GM23338 (cell line): ENCODE measurements around the gene CXCL12. TPM values are rescaled to one million over a fixed set of nuclear protein-coding genes. Genes with fewer than 3 reads are reported as not detected.

Experiments
- ATAC-seq: fragments of 200-7000 bp; cut with Tn5 transposase; 3 replicates; pipeline ENCODE4 v1.9.1; 2020
- DNase-seq: peaks from one replicate; pipeline ENCODE4 v3.0.0-alpha.2; 2015; ENCODE audit warnings: low spot score
- H2AFZ ChIP-seq: fragments of 200-600 bp; sonication (generic); 2 replicates; pipeline ENCODE4 v1.8.0; 2016; ENCODE audit warnings: antibody characterized with exemption, mild to moderate bottlenecking, moderate library complexity
- H3F3A ChIP-seq: fragments of 200-600 bp; sonication (generic); replicated peaks from 2 replicates; pipeline ENCODE4 v1.8.0; 2017; ENCODE audit warnings: antibody characterized with exemption, mixed run types, low read depth
- H3K27ac ChIP-seq: fragments of 200-600 bp; sonication (generic); 2 replicates; pipeline ENCODE4 v1.6.1; 2016; ENCODE audit warnings: low read depth
- H3K27me3 ChIP-seq: fragments of 200-600 bp; sonication (generic); 2 replicates; pipeline ENCODE4 v1.8.0; 2016; ENCODE audit warnings: mild to moderate bottlenecking, mixed run types, moderate library complexity; ENCODE audit not compliant: insufficient read depth
- H3K36me3 ChIP-seq: fragments of 200-600 bp; sonication (generic); 2 replicates; pipeline ENCODE4 v1.8.0; 2016; ENCODE audit warnings: mild to moderate bottlenecking; ENCODE audit not compliant: insufficient read depth
- H3K4me1 ChIP-seq: fragments of 200-600 bp; sonication (generic); 2 replicates; pipeline ENCODE4 v1.8.0; 2016; ENCODE audit warnings: mild to moderate bottlenecking, moderate library complexity; ENCODE audit not compliant: insufficient read depth
- H3K4me2 ChIP-seq: fragments of 200-600 bp; sonication (generic); 2 replicates; pipeline ENCODE4 v1.7.1; 2017; ENCODE audit warnings: mixed run types
- H3K4me3 ChIP-seq: fragments of 200-600 bp; sonication (generic); 2 replicates; pipeline ENCODE4 v1.6.1; 2016; ENCODE audit warnings: mixed run types
- H3K79me2 ChIP-seq: fragments of 200-600 bp; sonication (generic); replicated peaks from 2 replicates; pipeline ENCODE4 v1.8.0; 2017; ENCODE audit warnings: mild to moderate bottlenecking; ENCODE audit not compliant: insufficient read depth
- H3K9me2 ChIP-seq: fragments of 200-600 bp; sonication (generic); 2 replicates; pipeline ENCODE4 v1.8.0; 2017; ENCODE audit not compliant: insufficient read depth
- H4K20me1 ChIP-seq: fragments of 200-600 bp; sonication (generic); replicated peaks from 2 replicates; pipeline ENCODE4 v1.8.0; 2017; ENCODE audit warnings: mild to moderate bottlenecking; ENCODE audit not compliant: insufficient read depth
- H3K27ac Mint-ChIP-seq: 2 replicates; pipeline ENCODE4 v1.8.0; 2020; ENCODE audit warnings: inconsistent platforms, mild to moderate bottlenecking, moderate library complexity, mixed read lengths
- H3K27me3 Mint-ChIP-seq: 3 replicates; pipeline ENCODE4 v1.8.0; 2022; ENCODE audit warnings: low read depth, mild to moderate bottlenecking, moderate library complexity, mixed read lengths, inconsistent platforms; ENCODE audit not compliant: insufficient read depth, poor library complexity
- H3K36me3 Mint-ChIP-seq: 3 replicates; pipeline ENCODE4 v1.8.0; 2021; ENCODE audit warnings: low read depth, mild to moderate bottlenecking, inconsistent platforms, moderate library complexity, mixed read lengths
- H3K4me1 Mint-ChIP-seq: 3 replicates; pipeline ENCODE4 v1.8.0; 2020; ENCODE audit warnings: mild to moderate bottlenecking, inconsistent platforms, mixed read lengths
- H3K4me3 Mint-ChIP-seq: 3 replicates; pipeline ENCODE4 v1.8.0; 2021; ENCODE audit warnings: moderate library complexity, mild to moderate bottlenecking, inconsistent platforms, mixed read lengths
- H3K9me3 Mint-ChIP-seq: 3 replicates; pipeline ENCODE4 v1.8.0; 2020; ENCODE audit warnings: moderate library complexity, mild to moderate bottlenecking, inconsistent platforms, mixed read lengths
- CREB1 ChIP-seq: fragments of 250-450 bp; sonication (Bioruptor Pico); IDR thresholded peaks from 2 replicates; pipeline ENCODE4 v1.5.0; 2020; ENCODE audit warnings: low read depth, mild to moderate bottlenecking, moderate library complexity
- EZH2 ChIP-seq: fragments of 200-600 bp; sonication (generic); IDR thresholded peaks from one replicate; pipeline ENCODE4 v1.8.0; 2017; ENCODE audit warnings: antibody characterized with exemption, mild to moderate bottlenecking, low read depth; ENCODE audit not compliant: unreplicated experiment
- STAT1 ChIP-seq: IDR thresholded peaks from one replicate; pipeline ENCODE4 v1.6.1; 2016; ENCODE audit warnings: antibody characterized with exemption; ENCODE audit not compliant: unreplicated experiment
- ZNF331 ChIP-seq: fragments of 250-450 bp; sonication (Bioruptor Pico); IDR thresholded peaks from 2 replicates; pipeline ENCODE4 v1.5.0; 2020; ENCODE audit warnings: low read depth, mild to moderate bottlenecking, moderate library complexity
- polyA plus RNA-seq: library from polyadenylated mRNA; unstranded; fragments of >200 nt; fragmentation: Nextera tagmentation; extraction: Ambion mirVana; gene quantifications from 2 replicates; pipeline ENCODE4 v1.2.1, GENCODE V29; 2016
- total RNA-seq: library from RNA; depleted of rRNA; stranded (reverse); fragments of >200 nt; shearing (Covaris generic); gene quantifications from 2 replicates; pipeline ENCODE4 v1.2.3, GENCODE V29; 2014
- TF ChIP-seq, protein P1 (sequence below): fragments of 250-450 bp; sonication (Bioruptor Pico); IDR thresholded peaks from 2 replicates; pipeline ENCODE4 v1.5.0; 2020; ENCODE audit warnings: mild to moderate bottlenecking, moderate library complexity
- TF ChIP-seq, protein P2 (sequence below), 2 experiments: fragments of 200-600 bp in 1 of 2; sonication (generic) in 1 of 2; conservative IDR thresholded peaks; 2 replicates each; pipeline versions ENCODE4 v1.5.1 to v1.6.1; 2016 to 2017; ENCODE audit warnings: antibody characterized with exemption in 2 of 2, low read depth in 2 of 2, mild to moderate bottlenecking in 2 of 2, moderate library complexity in 1 of 2

CXCL12 gene
- total and polyA plus RNA-seq, 2 experiments from 2014 or later: 53.8 to 58.5 TPM

DNA sequence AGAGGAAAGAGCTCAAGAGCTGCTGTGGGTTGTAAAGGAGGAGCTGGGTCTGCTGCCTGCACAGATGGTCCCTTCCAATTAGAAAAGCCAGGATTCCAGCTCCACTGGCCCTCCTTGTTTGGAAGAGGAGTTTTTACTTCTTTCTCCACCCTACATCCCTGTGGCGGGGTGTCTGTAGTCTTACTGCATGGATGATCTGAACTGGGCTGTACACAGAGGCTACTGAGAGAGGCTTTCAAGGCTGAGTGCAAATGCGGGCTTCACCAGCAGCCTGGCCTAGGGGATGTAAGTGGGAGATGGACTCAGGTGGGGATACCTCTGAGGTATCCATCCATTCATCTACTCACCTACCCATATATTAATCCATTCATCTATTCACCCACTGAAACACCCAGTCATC is 7.1 kb upstream of the CXCL12 start (continued):
- TF ChIP-seq, protein P1, sequence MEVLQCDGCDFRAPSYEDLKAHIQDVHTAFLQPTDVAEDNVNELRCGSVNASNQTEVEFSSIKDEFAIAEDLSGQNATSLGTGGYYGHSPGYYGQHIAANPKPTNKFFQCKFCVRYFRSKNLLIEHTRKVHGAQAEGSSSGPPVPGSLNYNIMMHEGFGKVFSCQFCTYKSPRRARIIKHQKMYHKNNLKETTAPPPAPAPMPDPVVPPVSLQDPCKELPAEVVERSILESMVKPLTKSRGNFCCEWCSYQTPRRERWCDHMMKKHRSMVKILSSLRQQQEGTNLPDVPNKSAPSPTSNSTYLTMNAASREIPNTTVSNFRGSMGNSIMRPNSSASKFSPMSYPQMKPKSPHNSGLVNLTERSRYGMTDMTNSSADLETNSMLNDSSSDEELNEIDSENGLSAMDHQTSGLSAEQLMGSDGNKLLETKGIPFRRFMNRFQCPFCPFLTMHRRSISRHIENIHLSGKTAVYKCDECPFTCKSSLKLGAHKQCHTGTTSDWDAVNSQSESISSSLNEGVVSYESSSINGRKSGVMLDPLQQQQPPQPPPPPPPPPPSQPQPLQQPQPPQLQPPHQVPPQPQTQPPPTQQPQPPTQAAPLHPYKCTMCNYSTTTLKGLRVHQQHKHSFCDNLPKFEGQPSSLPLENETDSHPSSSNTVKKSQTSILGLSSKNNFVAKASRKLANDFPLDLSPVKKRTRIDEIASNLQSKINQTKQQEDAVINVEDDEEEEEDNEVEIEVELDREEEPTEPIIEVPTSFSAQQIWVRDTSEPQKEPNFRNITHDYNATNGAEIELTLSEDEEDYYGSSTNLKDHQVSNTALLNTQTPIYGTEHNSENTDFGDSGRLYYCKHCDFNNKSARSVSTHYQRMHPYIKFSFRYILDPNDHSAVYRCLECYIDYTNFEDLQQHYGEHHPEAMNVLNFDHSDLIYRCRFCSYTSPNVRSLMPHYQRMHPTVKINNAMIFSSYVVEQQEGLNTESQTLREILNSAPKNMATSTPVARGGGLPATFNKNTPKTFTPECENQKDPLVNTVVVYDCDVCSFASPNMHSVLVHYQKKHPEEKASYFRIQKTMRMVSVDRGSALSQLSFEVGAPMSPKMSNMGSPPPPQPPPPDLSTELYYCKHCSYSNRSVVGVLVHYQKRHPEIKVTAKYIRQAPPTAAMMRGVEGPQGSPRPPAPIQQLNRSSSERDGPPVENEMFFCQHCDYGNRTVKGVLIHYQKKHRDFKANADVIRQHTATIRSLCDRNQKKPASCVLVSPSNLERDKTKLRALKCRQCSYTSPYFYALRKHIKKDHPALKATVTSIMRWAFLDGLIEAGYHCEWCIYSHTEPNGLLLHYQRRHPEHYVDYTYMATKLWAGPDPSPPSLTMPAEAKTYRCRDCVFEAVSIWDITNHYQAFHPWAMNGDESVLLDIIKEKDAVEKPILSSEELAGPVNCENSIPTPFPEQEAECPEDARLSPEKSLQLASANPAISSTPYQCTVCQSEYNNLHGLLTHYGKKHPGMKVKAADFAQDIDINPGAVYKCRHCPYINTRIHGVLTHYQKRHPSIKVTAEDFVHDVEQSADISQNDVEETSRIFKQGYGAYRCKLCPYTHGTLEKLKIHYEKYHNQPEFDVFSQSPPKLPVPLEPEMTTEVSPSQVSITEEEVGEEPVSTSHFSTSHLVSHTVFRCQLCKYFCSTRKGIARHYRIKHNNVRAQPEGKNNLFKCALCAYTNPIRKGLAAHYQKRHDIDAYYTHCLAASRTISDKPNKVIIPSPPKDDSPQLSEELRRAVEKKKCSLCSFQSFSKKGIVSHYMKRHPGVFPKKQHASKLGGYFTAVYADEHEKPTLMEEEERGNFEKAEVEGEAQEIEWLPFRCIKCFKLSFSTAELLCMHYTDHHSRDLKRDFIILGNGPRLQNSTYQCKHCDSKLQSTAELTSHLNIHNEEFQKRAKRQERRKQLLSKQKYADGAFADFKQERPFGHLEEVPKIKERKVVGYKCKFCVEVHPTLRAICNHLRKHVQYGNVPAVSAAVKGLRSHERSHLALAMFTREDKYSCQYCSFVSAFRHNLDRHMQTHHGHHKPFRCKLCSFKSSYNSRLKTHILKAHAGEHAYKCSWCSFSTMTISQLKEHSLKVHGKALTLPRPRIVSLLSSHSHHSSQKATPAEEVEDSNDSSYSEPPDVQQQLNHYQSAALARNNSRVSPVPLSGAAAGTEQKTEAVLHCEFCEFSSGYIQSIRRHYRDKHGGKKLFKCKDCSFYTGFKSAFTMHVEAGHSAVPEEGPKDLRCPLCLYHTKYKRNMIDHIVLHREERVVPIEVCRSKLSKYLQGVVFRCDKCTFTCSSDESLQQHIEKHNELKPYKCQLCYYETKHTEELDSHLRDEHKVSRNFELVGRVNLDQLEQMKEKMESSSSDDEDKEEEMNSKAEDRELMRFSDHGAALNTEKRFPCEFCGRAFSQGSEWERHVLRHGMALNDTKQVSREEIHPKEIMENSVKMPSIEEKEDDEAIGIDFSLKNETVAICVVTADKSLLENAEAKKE (CRISPR knock-in tag): no peak
- no peak for TF ChIP-seq ZNF331 (CRISPR knock-in tag)
- TF ChIP-seq EZH2: no peak
- no peak for TF ChIP-seq STAT1
- no peak for TF ChIP-seq CREB1 (CRISPR knock-in tag)
- TF ChIP-seq, protein P2, sequence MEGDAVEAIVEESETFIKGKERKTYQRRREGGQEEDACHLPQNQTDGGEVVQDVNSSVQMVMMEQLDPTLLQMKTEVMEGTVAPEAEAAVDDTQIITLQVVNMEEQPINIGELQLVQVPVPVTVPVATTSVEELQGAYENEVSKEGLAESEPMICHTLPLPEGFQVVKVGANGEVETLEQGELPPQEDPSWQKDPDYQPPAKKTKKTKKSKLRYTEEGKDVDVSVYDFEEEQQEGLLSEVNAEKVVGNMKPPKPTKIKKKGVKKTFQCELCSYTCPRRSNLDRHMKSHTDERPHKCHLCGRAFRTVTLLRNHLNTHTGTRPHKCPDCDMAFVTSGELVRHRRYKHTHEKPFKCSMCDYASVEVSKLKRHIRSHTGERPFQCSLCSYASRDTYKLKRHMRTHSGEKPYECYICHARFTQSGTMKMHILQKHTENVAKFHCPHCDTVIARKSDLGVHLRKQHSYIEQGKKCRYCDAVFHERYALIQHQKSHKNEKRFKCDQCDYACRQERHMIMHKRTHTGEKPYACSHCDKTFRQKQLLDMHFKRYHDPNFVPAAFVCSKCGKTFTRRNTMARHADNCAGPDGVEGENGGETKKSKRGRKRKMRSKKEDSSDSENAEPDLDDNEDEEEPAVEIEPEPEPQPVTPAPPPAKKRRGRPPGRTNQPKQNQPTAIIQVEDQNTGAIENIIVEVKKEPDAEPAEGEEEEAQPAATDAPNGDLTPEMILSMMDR (conservative IDR thresholded peaks at IDR 0.05; ENCODE audit: low read depth in 2 of 2): no peak

DNA sequence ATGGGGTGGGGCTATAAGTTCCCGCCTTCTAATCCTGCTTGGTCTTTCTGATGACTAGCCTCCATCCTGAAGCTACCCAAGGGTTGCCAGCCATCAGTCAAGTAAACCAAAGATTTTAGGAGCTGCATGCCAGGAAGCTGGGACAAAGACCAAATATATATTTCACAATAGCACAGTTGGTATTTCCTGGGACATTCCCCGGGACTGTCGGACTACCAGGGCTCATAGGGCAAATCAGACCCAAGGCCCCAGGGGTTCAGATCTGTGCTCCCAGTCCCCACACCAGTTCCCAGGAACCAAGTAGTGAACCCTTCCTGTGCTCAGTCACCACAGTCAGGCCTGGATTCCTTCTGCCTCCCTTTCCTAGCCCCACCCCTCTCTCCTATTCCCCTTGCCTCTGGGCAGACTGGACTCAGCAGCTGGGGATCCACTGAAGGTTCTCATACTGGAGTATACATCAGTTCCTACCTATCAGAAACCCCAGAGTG is 5.7 kb upstream of the CXCL12 start:
- Histone ChIP-seq H3K79me2 (no peaks in the 10 kb centered on the region), H2AFZ (no peak overlapping the region), H3K4me3 (no peak overlapping the region), H3K27me3 (peaks cover 16% of the 10 kb centered on the region), H4K20me1 (no peaks in the 10 kb centered on the region), H3K4me2 (no peak overlapping the region), H3K27ac (no peak overlapping the region), H3K9me2 (no peaks in the 10 kb centered on the region), H3F3A (no peaks in the 10 kb centered on the region), H3K36me3 (no peaks in the 10 kb centered on the region; the same call in 1 of the 2 replicates), H3K4me1 (peaks cover 3% of the 10 kb centered on the region; the same call in 1 of the 2 replicates)
- ATAC-seq (no peak), DNase-seq (no peak)
- Mint-ChIP-seq H3K9me3 (peaks cover 3% of the 10 kb centered on the region; the same call in 1 of the 3 replicates), H3K27me3 (peaks cover 5% of the 10 kb centered on the region), H3K4me3 (no peak overlapping the region), H3K27ac (no peak overlapping the region), H3K36me3 (peaks cover 3% of the 10 kb centered on the region; the same call in 1 of the 3 replicates), H3K4me1 (peaks cover 8% of the 10 kb centered on the region)
- TF ChIP-seq STAT1 (no peak), CREB1 (CRISPR knock-in tag) (no peak), ZNF331 (CRISPR knock-in tag) (no peak)
- TF ChIP-seq, protein P1 (CRISPR knock-in tag): no peak
